ENCODE results near the gene MLLT6. TPM values are rescaled to one million over a fixed set of nuclear protein-coding genes. Genes with fewer than 3 reads are reported as not detected.

Gene MLLT6
- total and polyA plus RNA-seq, 2 of the 13 experiments (the other 11 are each of a cell fraction or from before 2014, with no cell fraction given), result 50.7 to 69.5 TPM

- TF ChIP-seq THRA (CRISPR knock-in tag; IDR thresholded peaks at IDR 0.05; ENCODE audit: borderline replicate concordance) (no peak), ZNF616 (CRISPR knock-in tag; IDR thresholded peaks at IDR 0.05; ENCODE audit: low read depth) (peak; percentile 51; the same call in 1 of the 2 replicates), SP5 (CRISPR knock-in tag; IDR thresholded peaks at IDR 0.05; ENCODE audit: borderline replicate concordance, low read depth) (peak; percentile 64; the same call in 1 of the 2 replicates), ELF4 (CRISPR knock-in tag; IDR thresholded peaks at IDR 0.05; ENCODE audit: borderline replicate concordance) (peak; percentile 36; the same call in 1 of the 2 replicates), ZMYM3 (CRISPR knock-in tag; IDR thresholded peaks at IDR 0.05) (no peak), IKZF1 (IDR thresholded peaks at IDR 0.05) (no peak), ZNF331 (CRISPR knock-in tag; IDR thresholded peaks at IDR 0.05) (peak; percentile 41; the same call in 1 of the 2 replicates), AKNA (CRISPR knock-in tag; IDR thresholded peaks at IDR 0.05; ENCODE audit: borderline replicate concordance) (no peak)
- TF ChIP-seq, protein P1, sequence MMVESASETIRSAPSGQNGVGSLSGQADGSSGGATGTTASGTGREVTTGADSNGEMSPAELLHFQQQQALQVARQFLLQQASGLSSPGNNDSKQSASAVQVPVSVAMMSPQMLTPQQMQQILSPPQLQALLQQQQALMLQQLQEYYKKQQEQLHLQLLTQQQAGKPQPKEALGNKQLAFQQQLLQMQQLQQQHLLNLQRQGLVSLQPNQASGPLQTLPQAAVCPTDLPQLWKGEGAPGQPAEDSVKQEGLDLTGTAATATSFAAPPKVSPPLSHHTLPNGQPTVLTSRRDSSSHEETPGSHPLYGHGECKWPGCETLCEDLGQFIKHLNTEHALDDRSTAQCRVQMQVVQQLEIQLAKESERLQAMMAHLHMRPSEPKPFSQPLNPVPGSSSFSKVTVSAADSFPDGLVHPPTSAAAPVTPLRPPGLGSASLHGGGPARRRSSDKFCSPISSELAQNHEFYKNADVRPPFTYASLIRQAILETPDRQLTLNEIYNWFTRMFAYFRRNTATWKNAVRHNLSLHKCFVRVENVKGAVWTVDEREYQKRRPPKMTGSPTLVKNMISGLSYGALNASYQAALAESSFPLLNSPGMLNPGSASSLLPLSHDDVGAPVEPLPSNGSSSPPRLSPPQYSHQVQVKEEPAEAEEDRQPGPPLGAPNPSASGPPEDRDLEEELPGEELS (CRISPR knock-in tag; IDR thresholded peaks at IDR 0.05), result no peak
- TF ChIP-seq, protein P2, sequence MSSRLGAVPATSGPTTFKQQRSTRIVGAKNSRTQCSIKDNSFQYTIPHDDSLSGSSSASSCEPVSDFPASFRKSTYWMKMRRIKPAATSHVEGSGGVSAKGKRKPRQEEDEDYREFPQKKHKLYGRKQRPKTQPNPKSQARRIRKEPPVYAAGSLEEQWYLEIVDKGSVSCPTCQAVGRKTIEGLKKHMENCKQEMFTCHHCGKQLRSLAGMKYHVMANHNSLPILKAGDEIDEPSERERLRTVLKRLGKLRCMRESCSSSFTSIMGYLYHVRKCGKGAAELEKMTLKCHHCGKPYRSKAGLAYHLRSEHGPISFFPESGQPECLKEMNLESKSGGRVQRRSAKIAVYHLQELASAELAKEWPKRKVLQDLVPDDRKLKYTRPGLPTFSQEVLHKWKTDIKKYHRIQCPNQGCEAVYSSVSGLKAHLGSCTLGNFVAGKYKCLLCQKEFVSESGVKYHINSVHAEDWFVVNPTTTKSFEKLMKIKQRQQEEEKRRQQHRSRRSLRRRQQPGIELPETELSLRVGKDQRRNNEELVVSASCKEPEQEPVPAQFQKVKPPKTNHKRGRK (CRISPR knock-in tag; IDR thresholded peaks at IDR 0.05), result no peak
- TF ChIP-seq, protein P3, sequence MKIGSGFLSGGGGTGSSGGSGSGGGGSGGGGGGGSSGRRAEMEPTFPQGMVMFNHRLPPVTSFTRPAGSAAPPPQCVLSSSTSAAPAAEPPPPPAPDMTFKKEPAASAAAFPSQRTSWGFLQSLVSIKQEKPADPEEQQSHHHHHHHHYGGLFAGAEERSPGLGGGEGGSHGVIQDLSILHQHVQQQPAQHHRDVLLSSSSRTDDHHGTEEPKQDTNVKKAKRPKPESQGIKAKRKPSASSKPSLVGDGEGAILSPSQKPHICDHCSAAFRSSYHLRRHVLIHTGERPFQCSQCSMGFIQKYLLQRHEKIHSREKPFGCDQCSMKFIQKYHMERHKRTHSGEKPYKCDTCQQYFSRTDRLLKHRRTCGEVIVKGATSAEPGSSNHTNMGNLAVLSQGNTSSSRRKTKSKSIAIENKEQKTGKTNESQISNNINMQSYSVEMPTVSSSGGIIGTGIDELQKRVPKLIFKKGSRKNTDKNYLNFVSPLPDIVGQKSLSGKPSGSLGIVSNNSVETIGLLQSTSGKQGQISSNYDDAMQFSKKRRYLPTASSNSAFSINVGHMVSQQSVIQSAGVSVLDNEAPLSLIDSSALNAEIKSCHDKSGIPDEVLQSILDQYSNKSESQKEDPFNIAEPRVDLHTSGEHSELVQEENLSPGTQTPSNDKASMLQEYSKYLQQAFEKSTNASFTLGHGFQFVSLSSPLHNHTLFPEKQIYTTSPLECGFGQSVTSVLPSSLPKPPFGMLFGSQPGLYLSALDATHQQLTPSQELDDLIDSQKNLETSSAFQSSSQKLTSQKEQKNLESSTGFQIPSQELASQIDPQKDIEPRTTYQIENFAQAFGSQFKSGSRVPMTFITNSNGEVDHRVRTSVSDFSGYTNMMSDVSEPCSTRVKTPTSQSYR (CRISPR knock-in tag; IDR thresholded peaks at IDR 0.05; ENCODE audit: borderline replicate concordance), result no peak
- TF ChIP-seq, protein P4, sequence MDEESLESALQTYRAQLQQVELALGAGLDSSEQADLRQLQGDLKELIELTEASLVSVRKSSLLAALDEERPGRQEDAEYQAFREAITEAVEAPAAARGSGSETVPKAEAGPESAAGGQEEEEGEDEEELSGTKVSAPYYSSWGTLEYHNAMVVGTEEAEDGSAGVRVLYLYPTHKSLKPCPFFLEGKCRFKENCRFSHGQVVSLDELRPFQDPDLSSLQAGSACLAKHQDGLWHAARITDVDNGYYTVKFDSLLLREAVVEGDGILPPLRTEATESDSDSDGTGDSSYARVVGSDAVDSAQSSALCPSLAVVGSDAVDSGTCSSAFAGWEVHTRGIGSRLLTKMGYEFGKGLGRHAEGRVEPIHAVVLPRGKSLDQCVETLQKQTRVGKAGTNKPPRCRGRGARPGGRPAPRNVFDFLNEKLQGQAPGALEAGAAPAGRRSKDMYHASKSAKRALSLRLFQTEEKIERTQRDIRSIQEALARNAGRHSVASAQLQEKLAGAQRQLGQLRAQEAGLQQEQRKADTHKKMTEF (CRISPR knock-in tag; IDR thresholded peaks at IDR 0.05), result no peak; the same call in 1 of the 2 replicates
Measured at GRCh38 chr17:38729886-38730525, 24.9 kb downstream of the MLLT6 start, which contains the start of gene CISD3 (continued).

Measured in HepG2 (cell line).